Measurements from ENCODE around the gene REPS2. TPM values are rescaled to one million over a fixed set of nuclear protein-coding genes. Genes with fewer than 3 reads are reported as not detected.

REPS2 gene
- total RNA-seq, 1 experiment from 2014 or later: 4.5 TPM

GRCh38 chrX:17021851-17022604, 75.6 kb downstream of the REPS2 start:
- Histone ChIP-seq H3K4me3 (ENCODE audit: low read depth in 2 of 2, low read length in 2 of 2) (no peak overlapping the region), H3K36me3 (ENCODE audit: control insufficient read depth, insufficient read depth, low read length) (no peaks in the 10 kb centered on the region), H3K9me3 (ENCODE audit: control insufficient read depth, insufficient read depth, low read depth, low read length) (no peaks in the 10 kb centered on the region), H3K4me1 (ENCODE audit: control insufficient read depth, insufficient read depth, low read length) (no peaks in the 10 kb centered on the region), H3K27ac (ENCODE audit: low read length) (no peak overlapping the region), H3K27me3 (ENCODE audit: control insufficient read depth, insufficient read depth, low read length) (no peaks in the 10 kb centered on the region)
- no peak for DNase-seq (ENCODE audit: low read depth, low spot score)
- TF ChIP-seq SIN3A (IDR thresholded peaks at IDR 0.05; ENCODE audit: borderline replicate concordance, insufficient read depth, low read depth, low read length): no peak
- TF ChIP-seq CTCF (IDR thresholded peaks at IDR 0.05): no peak
- ChIA-PET POLR2A (no interaction called here), CTCF (no interaction called here)
- in situ Hi-C loops (cut with HindIII; ENCODE audit: low pct_unique_long_range_greater_than_20kb, low sequenced_read_pairs) (no loop called here), intact Hi-C loops (cut with micrococcal nuclease; ENCODE audit: unreplicated experiment) (no loop called here)
- ATAC-seq: no peak
- BruUV-seq (replicated peaks): no TSS peak

- POLR2A ChIA-PET: no interaction called here
- Histone ChIP-seq H3K27me3 (ENCODE audit: control insufficient read depth, insufficient read depth, low read length) (no peaks in the 10 kb centered on the region), H3K4me1 (ENCODE audit: control insufficient read depth, insufficient read depth, low read length) (no peaks in the 10 kb centered on the region), H3K4me3 (ENCODE audit: low read depth in 2 of 2, low read length in 2 of 2) (no peak overlapping the region), H3K9me3 (ENCODE audit: control insufficient read depth, insufficient read depth, low read depth, low read length) (no peaks in the 10 kb centered on the region), H3K27ac (ENCODE audit: low read length) (no peak overlapping the region), H3K36me3 (ENCODE audit: control insufficient read depth, insufficient read depth, low read length) (no peaks in the 10 kb centered on the region)
- TF ChIP-seq SIN3A (IDR thresholded peaks at IDR 0.05; ENCODE audit: borderline replicate concordance, insufficient read depth, low read depth, low read length) (no peak), CTCF (IDR thresholded peaks at IDR 0.05) (no peak), POLR2AphosphoS5 (IDR thresholded peaks at IDR 0.05; ENCODE audit: low read depth, low read length) (no peak), REST (IDR thresholded peaks at IDR 0.05; ENCODE audit: insufficient read depth in 1 of 2, low read depth in 2 of 2, low read length in 1 of 2) (no peak), TCF7L2 (IDR thresholded peaks at IDR 0.05; ENCODE audit: low read depth, low read length) (no peak)
- in situ Hi-C loops (cut with HindIII; ENCODE audit: low pct_unique_long_range_greater_than_20kb, low sequenced_read_pairs) (no loop called here), intact Hi-C loops (cut with micrococcal nuclease; ENCODE audit: unreplicated experiment) (no loop called here)
- DNase-seq (ENCODE audit: low read depth, low spot score): no peak
- no peak for ATAC-seq
- CTCF ChIA-PET: no interaction called here
- BruUV-seq (replicated peaks): no TSS peak
Measured at GRCh38 chrX:17023661-17024060, 77.2 kb downstream of the REPS2 start.

Data from Panc1 (cell line).